HG03139 (cell line): ENCODE results near the gene NAA10.

ENCODE experiments used
- ATAC-seq: cut with Tn5 transposase; IDR thresholded peaks from one replicate; pipeline ENCODE4 v1.9.1; 2021; ENCODE audit not compliant: unreplicated experiment

The NAA10 gene

GRCh38 chrX:153911798-153912197, 23.0 kb downstream of the NAA10 start:
- ATAC-seq = no peak

- no peak for ATAC-seq
Measured at GRCh38 chrX:153910446-153910845, 24.4 kb downstream of the NAA10 start.

GRCh38 chrX:153909980-153910360, 24.9 kb downstream of the NAA10 start:
- ATAC-seq = no peak

GRCh38 chrX:153909024-153909979, 25.5 kb downstream of the NAA10 start:
- ATAC-seq = no peak

GRCh38 chrX:153908219-153908860, 26.5 kb downstream of the NAA10 start:
- ATAC-seq = no peak

- no peak for ATAC-seq
Measured at GRCh38 chrX:153907456-153907855, 27.4 kb downstream of the NAA10 start.

GRCh38 chrX:153906126-153906917, 28.5 kb downstream of the NAA10 start:
- ATAC-seq = no peak

- ATAC-seq = no peak
Measured at GRCh38 chrX:153905481-153906095, 29.2 kb downstream of the NAA10 start.

GRCh38 chrX:153903991-153904957, 30.6 kb downstream of the NAA10 start, which contains the start of gene AVPR2:
Gene AVPR2, plus strand, starts transcription at chrX:153904673. Its CDS starts 473 bp downstream, at chrX:153905146.
- no peak for ATAC-seq

GRCh38 chrX:153903238-153903980, 31.4 kb downstream of the NAA10 start:
- no peak for ATAC-seq

GRCh38 chrX:153902385-153902784, 32.5 kb downstream of the NAA10 start:
- no peak for ATAC-seq

- no peak for ATAC-seq
Measured at GRCh38 chrX:153901753-153902140, 33.1 kb downstream of the NAA10 start.

GRCh38 chrX:153900831-153901752, 33.7 kb downstream of the NAA10 start:
- no peak for ATAC-seq

GRCh38 chrX:153897899-153898298, 36.9 kb downstream of the NAA10 start:
- no peak for ATAC-seq

- no peak for ATAC-seq
Measured at GRCh38 chrX:153889123-153889522, 45.7 kb downstream of the NAA10 start.

GRCh38 chrX:153888344-153888743, 46.5 kb downstream of the NAA10 start:
- ATAC-seq = no peak

- no peak for ATAC-seq
Measured at GRCh38 chrX:153887385-153887784, 47.5 kb downstream of the NAA10 start.

- ATAC-seq = no peak
Measured at GRCh38 chrX:153886915-153887314, 47.9 kb downstream of the NAA10 start.
